ENCODE results near the gene PSAPL1.

The PSAPL1 gene

GRCh38 chr4:7434766-7435150, at the start of gene PSAPL1:
PSAPL1 (minus strand) TSS chr4:7434930; CDS start chr4:7434879, 51 bp downstream.
- no peak for FAIRE-seq

GRCh38 chr4:7481227-7481626, 46.5 kb upstream of the PSAPL1 start:
- FAIRE-seq: no peak

GRCh38 chr4:7480423-7480822, 45.7 kb upstream of the PSAPL1 start:
- no peak for FAIRE-seq

GRCh38 chr4:7478665-7479064, 43.9 kb upstream of the PSAPL1 start:
- no peak for FAIRE-seq

GRCh38 chr4:7477695-7478094, 43.0 kb upstream of the PSAPL1 start:
- no peak for FAIRE-seq

- FAIRE-seq: no peak
Measured at GRCh38 chr4:7476820-7477219, 42.1 kb upstream of the PSAPL1 start.

GRCh38 chr4:7475207-7475606, 40.5 kb upstream of the PSAPL1 start:
- FAIRE-seq: no peak

GRCh38 chr4:7474320-7474719, 39.6 kb upstream of the PSAPL1 start:
- FAIRE-seq: no peak

GRCh38 chr4:7473081-7473480, 38.4 kb upstream of the PSAPL1 start:
- no peak for FAIRE-seq

- no peak for FAIRE-seq
Measured at GRCh38 chr4:7472442-7473013, 37.8 kb upstream of the PSAPL1 start.

GRCh38 chr4:7470522-7471128, 35.9 kb upstream of the PSAPL1 start:
- no peak for FAIRE-seq

- no peak for FAIRE-seq
Measured at GRCh38 chr4:7470111-7470510, 35.4 kb upstream of the PSAPL1 start.

- no peak for FAIRE-seq
Measured at GRCh38 chr4:7469023-7469422, 34.3 kb upstream of the PSAPL1 start.

GRCh38 chr4:7467471-7467870, 32.7 kb upstream of the PSAPL1 start:
- FAIRE-seq: no peak

- no peak for FAIRE-seq
Measured at GRCh38 chr4:7466904-7467303, 32.2 kb upstream of the PSAPL1 start.

- no peak for FAIRE-seq
Measured at GRCh38 chr4:7466215-7466614, 31.5 kb upstream of the PSAPL1 start.

- no peak for FAIRE-seq
Measured at GRCh38 chr4:7465017-7465416, 30.3 kb upstream of the PSAPL1 start.

- no peak for FAIRE-seq
Measured at GRCh38 chr4:7464259-7464655, 29.5 kb upstream of the PSAPL1 start.

GRCh38 chr4:7463566-7464258, 29.0 kb upstream of the PSAPL1 start:
- FAIRE-seq: no peak

GRCh38 chr4:7462509-7462971, 27.8 kb upstream of the PSAPL1 start:
- FAIRE-seq: no peak

GRCh38 chr4:7461230-7461629, 26.5 kb upstream of the PSAPL1 start:
- no peak for FAIRE-seq

GRCh38 chr4:7460566-7460965, 25.8 kb upstream of the PSAPL1 start:
- FAIRE-seq: no peak

GRCh38 chr4:7459471-7459870, 24.7 kb upstream of the PSAPL1 start:
- no peak for FAIRE-seq

- no peak for FAIRE-seq
Measured at GRCh38 chr4:7458477-7458876, 23.7 kb upstream of the PSAPL1 start.
